Adrenal gland (tissue), 5 donors: ENCODE data around the gene CNDP1.

Experiments used
- POLR2A ChIP-seq, 2 donors: fragments of 450-650 bp; IDR thresholded peaks; one replicate each; pipeline ENCODE4 v1.6.1; 2017; ENCODE audit warnings: antibody characterized with exemption in 2 of 2, mild to moderate bottlenecking in 2 of 2, moderate library complexity in 1 of 2
- TF ChIP-seq, protein P1 (sequence below), 6 experiments: fragments of 450-650 bp in 4 of 6; fragments of 200-600 bp in 2 of 6; sonication (generic) in 1 of 6; IDR thresholded peaks; 1 replicate in 5 of 6; 2 replicates in 1 of 6; pipeline versions ENCODE4 v1.5.1 to v1.8.0; 2016 to 2021; ENCODE audit warnings: antibody characterized with exemption in 6 of 6, mild to moderate bottlenecking in 2 of 6, moderate library complexity in 1 of 6
- donor health status: DM: no; HTN: no; CAD: no.

DNA sequence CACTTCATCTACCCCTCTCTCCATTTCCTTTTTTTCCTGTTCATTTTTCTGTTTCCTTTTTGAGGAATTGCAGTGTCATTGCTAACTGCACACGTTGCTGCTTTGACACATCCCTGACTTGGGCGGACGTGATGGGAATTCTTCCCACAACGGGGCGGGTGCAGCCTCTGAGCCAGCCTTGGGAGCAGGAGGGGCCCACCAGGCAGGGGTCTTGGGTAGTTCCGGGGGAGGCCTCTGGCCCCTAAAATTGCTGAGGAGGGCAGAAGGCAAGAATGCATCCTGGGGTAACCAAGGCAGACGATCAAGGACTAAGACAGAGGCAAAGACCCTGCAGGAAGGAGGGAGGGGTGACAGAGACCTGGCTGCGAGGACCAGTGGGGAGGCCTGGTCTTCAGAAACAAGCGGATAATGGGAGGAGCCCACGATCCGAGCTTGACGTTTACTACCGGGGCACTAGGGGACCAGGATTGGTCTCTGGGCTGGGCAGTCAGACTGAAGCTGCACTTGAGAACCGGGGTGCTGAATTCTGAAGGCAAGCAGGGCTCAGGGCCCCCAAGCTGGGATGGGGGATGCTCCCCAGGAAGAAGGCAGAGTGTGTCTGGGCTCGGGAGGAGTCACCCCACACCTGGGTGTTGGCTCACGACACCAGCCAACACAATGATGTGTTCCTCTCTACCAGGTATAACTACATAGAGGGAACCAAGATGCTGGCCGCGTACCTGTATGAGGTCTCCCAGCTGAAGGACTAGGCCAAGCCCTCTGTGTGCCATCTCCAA lies 14.8 kb upstream of the CNDP1 start:
- TF ChIP-seq POLR2A (IDR thresholded peaks at IDR 0.05), result no peak
- TF ChIP-seq, protein P1, sequence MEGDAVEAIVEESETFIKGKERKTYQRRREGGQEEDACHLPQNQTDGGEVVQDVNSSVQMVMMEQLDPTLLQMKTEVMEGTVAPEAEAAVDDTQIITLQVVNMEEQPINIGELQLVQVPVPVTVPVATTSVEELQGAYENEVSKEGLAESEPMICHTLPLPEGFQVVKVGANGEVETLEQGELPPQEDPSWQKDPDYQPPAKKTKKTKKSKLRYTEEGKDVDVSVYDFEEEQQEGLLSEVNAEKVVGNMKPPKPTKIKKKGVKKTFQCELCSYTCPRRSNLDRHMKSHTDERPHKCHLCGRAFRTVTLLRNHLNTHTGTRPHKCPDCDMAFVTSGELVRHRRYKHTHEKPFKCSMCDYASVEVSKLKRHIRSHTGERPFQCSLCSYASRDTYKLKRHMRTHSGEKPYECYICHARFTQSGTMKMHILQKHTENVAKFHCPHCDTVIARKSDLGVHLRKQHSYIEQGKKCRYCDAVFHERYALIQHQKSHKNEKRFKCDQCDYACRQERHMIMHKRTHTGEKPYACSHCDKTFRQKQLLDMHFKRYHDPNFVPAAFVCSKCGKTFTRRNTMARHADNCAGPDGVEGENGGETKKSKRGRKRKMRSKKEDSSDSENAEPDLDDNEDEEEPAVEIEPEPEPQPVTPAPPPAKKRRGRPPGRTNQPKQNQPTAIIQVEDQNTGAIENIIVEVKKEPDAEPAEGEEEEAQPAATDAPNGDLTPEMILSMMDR (IDR thresholded peaks at IDR 0.05), result no peak
